Endothelial cell of umbilical vein (primary cell): ENCODE results near the gene PRRT1B. TPM values are rescaled to one million over a fixed set of nuclear protein-coding genes. Genes with fewer than 3 reads are reported as not detected.

Experiments used
- BruUV-seq: library from RNA; stranded (reverse); fragments of 400-500 nt; replicated peaks from 2 replicates; lab custom pipeline; 2021; lab: Mats Ljungman, UMichigan
- CTCF ChIA-PET: fragments of 300-600, 350-600 bp; sonication (Branson Sonifier 250); formaldehyde crosslinking; loops from one replicate; lab custom pipeline; 2021; ENCODE audit warnings: antibody characterized with exemption, inconsistent platforms; lab: Charles Lee
- POLR2A ChIA-PET: fragments of 300-600, 350-600 bp; sonication (Branson Sonifier 250); formaldehyde crosslinking; loops from one replicate; lab custom pipeline; 2021; ENCODE audit warnings: antibody characterized with exemption, inconsistent platforms; lab: Charles Lee
- DNase-seq: peaks from one replicate; pipeline ENCODE4 v3.0.0-alpha.2; 2011; ENCODE audit warnings: low read depth, low spot score
- FAIRE-seq: peaks from 2 replicates; lab custom pipeline; 2011; peaks lifted over from hg19 to GRCh38; lab: Jason Lieb, UNC
- H2AFZ ChIP-seq: 2 replicates; pipeline ENCODE4 v1.6.0; 2012; ENCODE audit warnings: low read depth, low read length, control low read depth, inconsistent platforms
- H3K27ac ChIP-seq: 2 replicates; pipeline ENCODE4 v1.5.1; 2011; ENCODE audit warnings: low read depth, mild to moderate bottlenecking, control low read depth, low read length, moderate library complexity; ENCODE audit not compliant: insufficient read depth
- H3K27me3 ChIP-seq, 2 experiments: 2 replicates each; pipeline versions ENCODE4 v1.6.0 to v1.6.1; 2011; ENCODE audit warnings: low read length in 2 of 2, mixed read lengths in 1 of 2; ENCODE audit not compliant: control insufficient read depth in 2 of 2, insufficient read depth in 2 of 2
- H3K36me3 ChIP-seq, 2 experiments: 2 replicates in 1 of 2; 3 replicates in 1 of 2; pipeline ENCODE4 v1.5.1; 2011; ENCODE audit warnings: low read length in 2 of 2, mild to moderate bottlenecking in 1 of 2, moderate library complexity in 1 of 2; ENCODE audit not compliant: control insufficient read depth in 2 of 2, insufficient read depth in 2 of 2; ENCODE audit errors: extremely low read depth in 1 of 2
- H3K4me1 ChIP-seq: 3 replicates; pipeline ENCODE4 v1.5.1; 2011; ENCODE audit warnings: mild to moderate bottlenecking, low read length; ENCODE audit not compliant: control insufficient read depth, insufficient read depth; ENCODE audit errors: extremely low read depth
- H3K4me2 ChIP-seq: 2 replicates; pipeline ENCODE4 v1.6.1; 2011; ENCODE audit warnings: low read length, control low read depth, mixed read lengths; ENCODE audit not compliant: insufficient read depth
- H3K4me3 ChIP-seq, 3 experiments: fragments of 200-600 bp in 1 of 3; sonication (generic), shearing (Covaris generic) in 1 of 3; replicated peaks in 1 of 3; 2 replicates each; pipeline ENCODE4 v1.5.1; 2011 to 2016; ENCODE audit warnings: control low read depth in 3 of 3, low read length in 3 of 3, mild to moderate bottlenecking in 2 of 3, inconsistent platforms in 1 of 3, low read depth in 1 of 3, moderate library complexity in 1 of 3; ENCODE audit not compliant: insufficient read depth in 1 of 3
- H3K79me2 ChIP-seq: 2 replicates; pipeline ENCODE4 v1.6.0; 2012; ENCODE audit warnings: low read length, inconsistent platforms; ENCODE audit not compliant: control insufficient read depth, insufficient read depth
- H3K9ac ChIP-seq: replicated peaks from 2 replicates; pipeline ENCODE3; 2011; ENCODE audit warnings: low read length, control low read depth; ENCODE audit not compliant: insufficient read depth; ENCODE audit errors: extremely low read depth
- H3K9me1 ChIP-seq: replicated peaks from 3 replicates; pipeline ENCODE4 v1.6.0; 2011; ENCODE audit warnings: mild to moderate bottlenecking, low read length; ENCODE audit not compliant: control insufficient read depth, insufficient read depth; ENCODE audit errors: extremely low read depth
- H3K9me3 ChIP-seq: replicated peaks from 2 replicates; pipeline ENCODE4 v1.5.1; 2012; ENCODE audit warnings: low read length, inconsistent platforms; ENCODE audit not compliant: control insufficient read depth, insufficient read depth
- H4K20me1 ChIP-seq: replicated peaks from 2 replicates; pipeline ENCODE3; 2011; ENCODE audit warnings: mild to moderate bottlenecking, low read length; ENCODE audit not compliant: control insufficient read depth, insufficient read depth; ENCODE audit errors: extremely low read depth
- CTCF ChIP-seq, 2 donors: IDR thresholded peaks; 1 replicate in 1 of 2; 2 replicates in 1 of 2; pipeline ENCODE4 v1.5.1; 2011; ENCODE audit warnings: low read length in 2 of 2, mild to moderate bottlenecking in 2 of 2, moderate library complexity in 2 of 2, control low read depth in 1 of 2, inconsistent platforms in 1 of 2, low read depth in 1 of 2; ENCODE audit not compliant: insufficient read depth in 1 of 2; ENCODE audit errors: extremely low read depth in 1 of 2
- EZH2 ChIP-seq: IDR thresholded peaks from 2 replicates; pipeline ENCODE4 v1.6.1; 2012; ENCODE audit warnings: borderline replicate concordance, low read depth, mild to moderate bottlenecking, moderate library complexity, low read length, inconsistent platforms; ENCODE audit not compliant: severe bottlenecking
- FOS ChIP-seq: IDR thresholded peaks from 2 replicates; pipeline ENCODE4 v1.6.1; 2011; ENCODE audit warnings: mild to moderate bottlenecking, low read length, moderate library complexity, borderline replicate concordance; ENCODE audit not compliant: insufficient read depth
- GATA2 ChIP-seq: IDR thresholded peaks from 2 replicates; pipeline ENCODE4 v1.7.0; 2011; ENCODE audit warnings: low read depth, mild to moderate bottlenecking, moderate library complexity, mixed read lengths, low read length; ENCODE audit not compliant: insufficient read length, insufficient read depth
- JUN ChIP-seq: IDR thresholded peaks from 2 replicates; pipeline ENCODE4 v1.6.1; 2011; ENCODE audit warnings: borderline replicate concordance, low read depth; ENCODE audit not compliant: insufficient read length, insufficient read depth
- MAX ChIP-seq: IDR thresholded peaks from 2 replicates; pipeline ENCODE4 v1.6.1; 2011; ENCODE audit not compliant: insufficient read depth, insufficient read length
- MYC ChIP-seq: IDR thresholded peaks from one replicate; pipeline ENCODE4 v1.6.1; 2011; ENCODE audit warnings: mild to moderate bottlenecking, low read depth, low read length
- POLR2A ChIP-seq: IDR thresholded peaks from 2 replicates; pipeline ENCODE4 v1.6.1; 2012; ENCODE audit warnings: low read depth, mild to moderate bottlenecking, control low read depth, low read length
- POLR2AphosphoS5 ChIP-seq: IDR thresholded peaks from 2 replicates; pipeline ENCODE4 v1.6.1; 2012; ENCODE audit warnings: low read depth, mild to moderate bottlenecking, control low read depth, low read length, moderate library complexity; ENCODE audit not compliant: insufficient read depth
- dilution Hi-C: fragments of 300-500 bp; cut with MboI; formaldehyde crosslinking; loops from one replicate; pipeline ENCODE4 v1.15.0; 2019; ENCODE audit warnings: low sequenced_read_pairs; ENCODE audit not compliant: extremely low pct_ligation_motif_present
- intact Hi-C: fragments of 100-400 bp; cut with micrococcal nuclease; formaldehyde crosslinking; loops from one replicate; pipeline ENCODE4 v1.10.0; 2022
- polyA plus RNA-seq, 4 experiments: library from polyadenylated mRNA; depleted of rRNA in 3 of 4; stranded (reverse) in 3 of 4; unstranded in 1 of 4; fragments of >200 nt; gene quantifications; 2 replicates each; pipeline versions ENCODE4 v1.2.1 to v1.2.3, GENCODE V29; 2011 to 2012; ENCODE audit warnings: missing spikeins in 1 of 4
- total RNA-seq: library from RNA; stranded (reverse); gene quantifications from 2 replicates; pipeline ENCODE4 v1.2.3, GENCODE V29; 2021

The PRRT1B gene
- total and polyA plus RNA-seq, 2 donors (not counting 3 experiments of a cell fraction or from before 2014, with no cell fraction given) = not detected

- CTCF ChIA-PET = no interaction called here
Measured at GRCh38 chr9:131511416-131511815, 33.9 kb upstream of the PRRT1B start.

More at GRCh38 chr9:131511416-131511815, 33.9 kb upstream of the PRRT1B start:
- H4K20me1 ChIP-seq = no peaks in the 10 kb centered on the region
- H3K9me3 ChIP-seq = no peaks in the 10 kb centered on the region
- H3K79me2 ChIP-seq = no peaks in the 10 kb centered on the region
- H3K36me3 ChIP-seq = peaks cover 17 to 63% of the 10 kb centered on the region in 2 experiments
- H3K27me3 ChIP-seq = no peaks in the 10 kb centered on the region
- DNase-seq (no peak), FAIRE-seq (no peak)
- no peak overlapping the region for H2AFZ ChIP-seq
- POLR2A ChIA-PET = no interaction called here
- no peak overlapping the region for H3K9ac ChIP-seq
- no peak overlapping the region for H3K4me3 ChIP-seq
- H3K9me1 ChIP-seq = no peaks in the 10 kb centered on the region
- H3K4me2 ChIP-seq = no peak overlapping the region
- intact Hi-C loops (no loop called here), dilution Hi-C loops (no loop called here)
- BruUV-seq = no TSS peak
- H3K27ac ChIP-seq = no peak overlapping the region
- H3K4me1 ChIP-seq = no peaks in the 10 kb centered on the region
- TF ChIP-seq JUN (no peak), MAX (no peak), POLR2AphosphoS5 (no peak), CTCF (IDR thresholded peaks at IDR 0.05; ENCODE audit: extremely low read depth in 1 of 2, insufficient read depth in 1 of 2, low read depth in 1 of 2, low read length in 2 of 2) (no peak), GATA2 (no peak), MYC (no peak), FOS (no peak), EZH2 (no peak), POLR2A (no peak)
